SIG-M5 treated with dmso at 0.1 percent for 504 hours (cell line): ENCODE results near the gene REP15.
A peak's percentile ranks its signal among the peaks of the same experiment; 100 is the strongest.
"Not testable (repeated sequence)": the region's sequence is repeated elsewhere in the genome, so short reads cannot be mapped to it uniquely, and the experiment has no call there.

Source experiments
- DNase-seq: peaks from one replicate; lab custom pipeline; 2025; ENCODE audit not compliant: unreplicated experiment; lab: John Stamatoyannopoulos, UW

REP15 gene, protein sequence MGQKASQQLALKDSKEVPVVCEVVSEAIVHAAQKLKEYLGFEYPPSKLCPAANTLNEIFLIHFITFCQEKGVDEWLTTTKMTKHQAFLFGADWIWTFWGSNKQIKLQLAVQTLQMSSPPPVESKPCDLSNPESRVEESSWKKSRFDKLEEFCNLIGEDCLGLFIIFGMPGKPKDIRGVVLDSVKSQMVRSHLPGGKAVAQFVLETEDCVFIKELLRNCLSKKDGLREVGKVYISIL

DNA sequence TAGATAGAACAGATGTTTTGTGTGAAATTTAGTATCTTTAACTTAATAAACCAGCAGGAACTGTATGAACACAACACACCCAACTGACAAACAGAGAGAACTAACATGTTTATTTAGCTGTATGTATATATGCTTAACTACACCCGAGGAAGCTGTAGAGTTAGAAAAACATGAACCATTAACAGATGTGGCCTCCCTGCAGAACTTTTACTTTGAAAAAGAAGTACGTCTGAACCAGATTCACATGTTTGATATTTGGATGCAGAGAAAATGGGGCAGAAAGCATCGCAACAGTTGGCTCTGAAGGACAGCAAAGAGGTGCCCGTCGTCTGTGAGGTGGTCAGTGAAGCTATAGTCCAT is at the start of gene REP15:
REP15 (plus strand) TSS at position 155 of the 360 bp plus-strand sequence; CDS start at position 271, 116 bp downstream.
- no peak for DNase-seq

DNA sequence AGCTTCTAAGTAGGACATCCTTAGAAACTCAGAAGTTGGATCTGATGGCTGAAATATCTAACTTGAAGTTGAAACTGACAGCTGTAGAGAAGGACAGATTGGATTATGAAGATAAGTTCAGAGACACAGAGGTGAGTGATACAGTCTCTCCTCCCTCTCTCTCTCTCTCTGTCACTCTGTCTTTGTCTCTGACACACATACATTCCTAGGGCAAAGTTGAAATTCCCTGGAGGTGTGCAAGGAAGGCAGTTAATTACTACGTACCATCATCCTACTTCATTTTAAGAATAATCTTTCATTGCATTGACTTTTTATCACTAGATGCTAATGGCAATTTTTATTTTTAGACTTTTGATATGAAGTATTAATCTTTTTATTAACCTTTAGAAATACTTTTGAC is 46.2 kb upstream of the REP15 start:
- DNase-seq = no peak

DNA sequence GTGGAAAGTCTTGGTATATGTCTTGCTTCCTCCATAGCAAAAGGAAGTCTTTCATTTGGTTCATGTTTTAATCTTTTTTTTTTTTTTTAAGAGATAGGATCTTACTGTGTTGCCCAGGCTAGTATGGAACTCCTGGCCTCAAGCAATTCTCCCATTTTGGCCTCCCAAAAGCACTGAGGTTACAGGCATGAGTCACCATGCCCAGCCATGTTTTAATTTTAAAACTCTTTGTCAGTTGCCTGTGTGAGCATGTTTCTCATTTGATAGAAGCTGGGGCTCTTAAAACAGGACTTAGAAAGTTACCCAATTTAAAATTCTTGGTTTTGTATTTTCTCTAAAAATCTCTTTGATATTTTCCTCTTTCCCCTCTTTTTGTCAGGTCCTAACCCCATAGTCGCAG is 45.0 kb upstream of the REP15 start:
- DNase-seq = no peak

DNA sequence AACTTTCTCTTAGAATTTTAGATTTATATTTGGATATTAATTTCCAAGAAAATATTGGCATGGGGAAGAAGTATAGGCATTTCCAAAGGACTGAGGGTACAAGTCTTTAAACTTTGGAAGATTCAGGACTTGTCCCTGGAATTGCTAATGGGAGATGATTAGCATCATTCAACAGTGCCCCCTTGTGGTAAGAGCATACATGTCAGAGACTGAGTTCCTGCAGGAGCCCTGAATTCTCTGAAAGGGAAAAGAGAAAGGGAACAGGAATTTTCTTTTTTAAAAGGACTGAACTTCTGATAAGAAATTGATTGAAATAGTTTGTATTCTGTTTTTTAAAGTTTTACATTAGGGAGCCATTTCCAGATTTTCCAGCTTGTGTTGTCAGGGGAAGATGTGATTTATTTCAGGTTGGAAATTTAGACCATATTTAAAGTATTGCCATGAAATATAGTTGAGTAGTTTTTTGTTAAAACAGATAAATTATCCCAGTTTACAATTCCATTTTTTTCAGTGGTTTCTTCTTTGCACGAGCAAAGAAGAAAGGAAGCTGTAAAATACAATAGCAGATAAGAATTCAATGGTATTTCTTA is 44.0 kb upstream of the REP15 start:
- DNase-seq = peak; percentile 31

DNA sequence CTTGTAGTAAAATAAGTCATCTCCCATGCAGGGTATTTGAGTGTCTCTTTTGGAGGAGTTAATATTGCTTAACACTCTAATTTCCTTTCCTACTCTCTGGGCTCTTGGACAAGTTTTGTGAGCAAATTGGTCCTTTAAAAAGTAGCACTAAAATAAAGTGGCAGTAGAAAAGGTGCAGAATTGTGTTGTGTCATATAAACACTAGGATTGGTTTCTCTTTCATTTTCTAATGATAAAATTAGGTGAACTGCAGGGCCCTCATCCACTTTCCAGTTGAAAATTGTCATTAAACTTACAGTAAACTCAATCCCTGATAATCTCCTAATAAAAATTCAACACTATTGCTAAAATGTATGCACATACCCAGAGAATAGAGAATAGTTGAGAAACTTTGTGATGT is 42.6 kb upstream of the REP15 start:
- DNase-seq = no peak

DNA sequence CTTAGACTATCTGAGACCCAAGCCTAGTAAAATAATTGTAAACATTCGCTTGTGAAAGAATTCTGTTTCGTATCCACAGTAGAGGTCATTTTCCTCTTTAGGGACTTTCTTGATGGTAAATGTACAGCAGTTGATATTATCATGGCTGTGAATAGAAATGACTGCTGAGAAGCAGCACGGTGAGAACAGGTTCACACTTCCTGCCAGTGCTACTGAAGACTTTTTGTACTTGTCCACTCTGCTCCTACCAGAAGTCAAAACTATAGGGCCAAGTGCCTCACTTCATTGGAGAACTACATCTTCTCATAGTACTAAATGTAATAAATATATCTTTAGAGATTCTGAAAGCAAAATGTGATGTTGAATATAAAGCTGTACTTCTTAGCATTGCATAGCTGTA is 40.8 kb upstream of the REP15 start:
- DNase-seq = not testable (repeated sequence)

DNA sequence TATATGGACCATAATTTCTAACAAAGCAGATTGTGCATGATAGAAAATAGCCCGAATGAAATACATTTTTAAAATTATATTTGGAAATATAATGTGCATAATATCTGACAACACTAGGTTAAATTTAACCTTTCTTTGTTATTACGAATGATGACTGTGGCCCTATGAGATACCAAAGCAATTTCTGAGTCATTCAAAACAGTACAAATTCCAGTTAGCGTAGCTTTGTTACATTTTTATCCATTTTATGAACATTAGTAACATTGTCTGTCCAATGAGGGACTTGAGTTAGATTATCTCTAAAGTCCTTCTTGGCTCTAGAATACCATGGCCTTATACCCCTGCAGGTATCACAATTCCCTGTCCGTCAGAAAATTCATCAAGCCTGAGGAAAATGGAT is 39.0 kb upstream of the REP15 start:
- no peak for DNase-seq

DNA sequence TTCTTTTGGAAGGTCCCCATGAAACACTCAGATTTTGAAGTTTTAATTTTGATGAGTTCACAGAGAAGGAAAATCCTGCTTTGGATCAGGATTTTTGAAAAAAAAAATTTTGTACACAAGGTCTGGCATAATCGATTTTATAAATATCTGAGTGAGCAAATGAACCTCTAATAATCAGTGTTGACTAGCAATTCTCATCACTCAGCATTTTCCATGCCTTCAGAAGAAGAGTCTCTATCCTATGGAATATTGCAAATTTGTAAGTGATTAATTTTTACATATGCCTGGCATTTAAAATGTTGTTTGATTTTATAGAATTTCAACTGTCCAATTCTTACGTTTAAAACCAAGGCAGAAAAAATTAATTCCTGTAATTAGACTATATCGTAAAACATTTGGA is 30.5 kb upstream of the REP15 start:
- DNase-seq = no peak

DNA sequence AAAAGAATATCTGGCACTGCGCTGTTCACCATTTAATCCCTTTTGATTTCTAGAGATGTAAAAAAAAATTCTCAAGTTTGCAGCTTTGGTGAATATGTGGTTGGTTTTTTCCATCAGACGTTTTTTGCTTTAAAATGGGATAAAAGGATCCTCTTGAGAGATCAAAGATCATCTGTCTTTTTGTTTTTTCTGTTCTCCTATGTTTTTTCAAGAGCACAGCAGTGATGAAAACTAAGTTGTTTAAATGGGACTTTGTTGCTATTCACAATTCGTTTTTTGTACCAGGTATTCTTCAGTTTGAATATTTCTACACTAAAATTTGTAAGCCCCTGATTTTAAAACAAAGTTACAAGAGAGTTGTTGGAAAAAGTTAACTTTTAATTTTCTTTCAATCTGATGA is 29.7 kb upstream of the REP15 start:
- DNase-seq = no peak

DNA sequence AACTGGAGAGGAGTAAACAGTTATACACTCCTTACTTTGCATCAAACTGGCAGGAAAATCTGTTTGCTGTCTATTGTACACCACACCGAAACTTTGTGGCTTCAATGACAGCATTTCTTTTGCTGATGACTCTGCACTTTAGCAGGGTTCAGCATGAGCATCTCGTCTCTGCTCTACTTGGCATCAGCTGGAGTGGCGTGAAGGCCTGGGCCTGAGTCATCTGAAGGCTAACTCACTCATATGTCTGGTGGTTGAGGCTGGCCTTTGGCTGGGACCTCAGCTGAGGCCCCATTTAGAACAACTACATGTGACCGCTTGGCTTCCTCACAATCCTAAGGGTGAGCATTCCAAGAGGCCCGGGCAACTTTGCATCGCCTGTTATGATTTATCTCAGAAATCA is 28.7 kb upstream of the REP15 start:
- DNase-seq = no peak

DNA sequence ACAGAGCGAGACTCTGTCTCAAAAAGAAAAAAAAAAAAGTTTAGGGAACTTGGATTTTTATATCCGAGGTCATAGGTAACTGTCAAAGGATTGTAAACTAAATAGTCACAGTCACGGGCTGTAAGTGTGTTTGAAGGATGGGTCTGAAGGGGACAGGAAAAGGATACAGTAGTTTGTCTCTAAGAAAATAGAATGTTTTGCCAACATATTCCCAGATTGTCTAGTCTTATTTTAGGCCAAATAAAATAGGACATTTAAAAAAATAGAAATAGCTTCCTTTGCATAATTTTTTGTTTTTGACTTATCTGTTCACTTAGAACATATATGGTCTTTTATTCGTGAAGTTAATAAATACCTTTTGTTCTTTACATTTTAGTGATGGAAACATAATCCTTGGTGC is 24.2 kb upstream of the REP15 start:
- DNase-seq = no peak

DNA sequence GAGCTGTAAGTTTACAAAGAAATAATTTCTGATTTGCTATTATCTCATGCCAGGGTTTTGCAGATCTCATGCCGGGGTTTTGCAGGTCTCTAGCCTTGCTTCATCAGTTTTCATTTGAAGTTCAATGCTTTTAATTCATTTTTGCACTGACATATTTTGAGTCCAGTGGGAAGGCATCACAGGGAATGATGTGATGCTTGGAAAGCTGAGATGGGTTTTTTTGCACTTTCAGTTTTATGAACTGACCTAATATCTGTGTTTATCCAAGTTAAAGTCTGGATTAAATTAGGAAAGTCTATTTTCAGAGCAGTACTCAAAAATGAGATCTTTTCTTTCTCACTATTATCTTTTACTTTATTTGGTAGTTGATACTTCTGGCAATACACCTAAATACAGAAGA is 23.6 kb upstream of the REP15 start:
- DNase-seq = no peak

DNA sequence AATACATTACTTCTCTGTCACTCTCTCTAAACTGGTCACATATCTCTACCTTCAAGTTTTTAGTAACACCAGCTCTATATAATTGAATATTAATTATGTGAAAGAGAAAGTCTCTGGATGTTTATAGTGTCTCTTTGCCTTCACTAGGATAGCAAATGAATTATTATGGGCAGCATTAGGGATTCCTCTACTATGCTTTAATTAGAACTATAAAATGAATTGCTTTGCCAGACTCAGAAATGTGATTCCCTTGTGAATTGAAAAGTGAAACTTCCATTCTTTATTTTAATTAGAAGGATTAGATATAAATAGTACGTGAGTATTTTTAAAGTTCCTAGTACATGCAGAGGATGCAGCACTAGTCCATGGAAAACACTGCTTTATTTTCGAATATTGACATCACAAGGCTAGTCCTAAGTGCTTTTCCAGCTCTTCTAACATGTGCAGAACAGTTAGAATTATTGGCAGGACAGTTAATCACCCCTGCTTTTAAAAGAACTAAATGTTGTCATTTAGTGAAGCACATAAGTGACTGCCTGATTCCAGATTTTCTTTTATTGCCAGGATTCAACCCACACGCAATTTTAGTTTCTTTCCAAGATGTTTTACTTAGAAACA is 23.0 kb upstream of the REP15 start:
- no peak for DNase-seq

DNA sequence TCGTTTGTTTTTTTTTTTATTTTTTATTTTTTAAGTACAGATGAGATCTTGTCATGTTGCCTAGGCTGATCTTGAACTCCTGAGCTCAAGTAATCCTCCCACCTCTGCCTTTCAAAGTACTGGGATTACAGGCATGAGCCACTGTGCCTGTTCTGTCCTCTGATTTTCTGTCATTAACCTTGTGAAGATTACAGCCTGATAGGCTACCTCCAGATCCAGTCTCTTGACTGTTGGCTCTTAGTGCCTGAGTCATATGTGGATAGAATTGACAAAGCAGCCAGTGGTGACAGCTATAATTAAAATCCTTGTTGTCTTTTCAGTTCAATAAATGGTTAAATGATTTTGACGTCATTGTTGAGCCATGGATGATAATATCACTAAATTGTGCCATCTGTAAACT is 21.3 kb upstream of the REP15 start:
- DNase-seq = no peak

DNA sequence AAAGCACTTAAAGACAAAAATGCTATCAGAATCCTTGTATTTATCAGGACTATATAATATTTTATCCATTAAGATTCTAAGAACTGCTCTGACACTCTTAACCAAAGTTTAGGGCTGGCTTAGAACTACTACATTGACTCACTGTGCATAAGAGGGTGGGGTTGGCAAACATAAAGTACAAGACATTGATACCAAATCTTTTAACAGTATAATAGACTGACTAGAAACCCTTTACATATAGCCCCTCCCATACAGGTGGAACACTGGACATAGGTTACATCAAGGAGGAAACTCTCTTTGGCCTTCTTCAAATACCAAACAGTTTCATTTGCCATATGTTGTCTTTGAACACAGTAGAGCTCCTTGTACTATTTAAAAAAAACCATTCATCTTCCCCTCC is 15.6 kb upstream of the REP15 start:
- DNase-seq = no peak

DNA sequence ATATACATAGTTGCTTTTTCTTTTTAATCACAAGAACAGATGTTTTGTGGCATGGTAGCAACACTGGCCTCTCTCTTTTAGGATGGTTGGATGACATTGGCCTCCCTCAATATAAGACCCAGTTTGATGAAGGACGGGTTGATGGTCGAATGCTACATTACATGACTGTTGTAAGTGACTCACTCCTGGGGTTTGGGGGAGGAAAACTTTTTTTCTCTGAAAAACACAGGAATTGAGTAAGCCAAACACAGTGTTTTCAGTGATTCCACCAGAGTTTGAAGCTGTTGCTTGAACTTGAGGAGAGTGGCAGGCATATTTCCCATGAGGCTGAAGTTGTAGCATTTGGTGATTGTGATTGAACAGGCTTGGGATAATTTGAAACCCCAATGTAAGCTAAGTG is 13.7 kb upstream of the REP15 start:
- DNase-seq = no peak

DNA sequence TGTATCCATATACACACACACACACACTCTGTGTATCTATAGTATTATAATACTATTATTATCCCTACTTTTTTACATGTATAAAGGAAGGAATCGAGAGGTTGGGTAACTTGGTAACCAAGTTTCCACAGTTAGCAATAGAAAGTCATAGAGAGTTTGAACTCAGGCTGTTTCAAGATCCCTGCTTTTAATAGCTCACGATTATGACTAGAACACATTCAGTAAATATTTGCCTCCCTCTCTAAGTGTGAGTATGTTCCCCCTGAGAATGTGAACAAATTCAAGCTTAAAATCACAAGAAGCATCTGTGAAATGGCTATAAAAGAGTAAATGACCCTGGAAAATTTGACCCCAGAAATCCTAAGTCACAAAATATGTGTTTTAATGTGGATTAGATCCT is 11.0 kb upstream of the REP15 start:
- no peak for DNase-seq

DNA sequence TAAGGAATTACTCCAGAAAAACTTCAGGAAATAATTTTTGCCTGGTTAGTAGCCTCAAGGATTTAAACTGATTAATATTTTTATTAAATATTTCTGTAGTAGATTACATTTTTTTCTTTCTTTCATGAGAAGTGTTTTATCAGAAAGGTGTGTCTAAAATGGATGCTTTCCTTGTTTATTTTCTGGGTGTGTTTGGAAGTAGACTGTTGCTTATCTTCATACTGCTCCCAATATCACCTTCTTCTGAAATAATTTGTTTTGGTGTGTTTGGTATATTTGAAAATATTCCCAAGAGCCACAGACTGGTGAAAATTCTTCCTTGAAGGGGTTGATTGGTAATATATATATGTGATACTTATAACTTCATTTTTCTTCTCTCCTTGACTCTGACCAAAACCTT is 10.1 kb upstream of the REP15 start:
- DNase-seq = no peak

DNA sequence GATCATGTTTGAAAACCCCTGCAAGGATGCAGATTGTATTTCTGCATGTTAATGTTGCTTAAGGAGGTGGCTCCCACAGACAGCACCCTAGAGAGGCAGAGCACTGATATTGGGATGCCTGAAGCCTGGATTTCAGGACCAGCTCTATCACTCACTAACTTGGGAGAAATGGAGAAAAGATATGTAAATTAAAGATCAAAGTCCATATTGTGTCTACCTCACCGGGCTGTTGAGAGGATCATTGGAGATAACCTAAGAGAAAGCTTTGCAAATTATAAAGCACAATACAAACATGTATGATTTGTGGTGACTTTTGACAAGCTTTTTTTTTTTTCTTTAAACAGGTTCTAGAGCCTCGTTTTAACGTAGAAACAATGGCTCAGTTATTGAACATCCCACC is 7.6 kb upstream of the REP15 start:
- no peak for DNase-seq

DNA sequence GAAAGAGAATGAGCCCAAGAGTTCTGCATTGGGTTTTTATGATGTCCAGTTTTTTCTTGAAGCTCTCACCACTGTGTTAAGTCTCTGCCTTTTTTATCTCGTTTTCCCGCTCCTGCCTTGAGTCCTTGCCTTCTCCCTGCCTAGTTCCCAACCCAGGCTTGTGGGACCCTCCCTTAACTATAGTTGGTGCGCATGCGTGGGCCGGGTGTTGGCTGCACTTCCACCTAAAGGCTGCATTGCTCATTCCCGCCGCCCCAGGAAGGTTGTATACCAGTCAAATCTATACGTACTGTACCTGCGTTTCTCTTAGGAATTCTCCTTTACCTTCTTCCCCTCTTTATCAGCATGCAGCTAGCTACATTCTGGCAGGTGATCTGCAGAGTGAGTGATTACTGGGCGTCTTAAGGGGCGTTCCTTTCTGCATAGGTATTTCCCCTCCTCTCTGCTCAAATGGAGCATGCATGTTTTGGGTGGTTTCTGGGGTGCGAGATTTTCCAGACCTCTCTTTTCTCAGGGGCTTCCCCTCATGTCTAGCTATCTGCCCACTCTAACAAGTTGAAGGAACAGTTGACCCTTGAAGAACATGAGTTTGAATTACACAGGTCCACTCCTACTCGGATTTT is 6.6 kb upstream of the REP15 start:
- no peak for DNase-seq

DNA sequence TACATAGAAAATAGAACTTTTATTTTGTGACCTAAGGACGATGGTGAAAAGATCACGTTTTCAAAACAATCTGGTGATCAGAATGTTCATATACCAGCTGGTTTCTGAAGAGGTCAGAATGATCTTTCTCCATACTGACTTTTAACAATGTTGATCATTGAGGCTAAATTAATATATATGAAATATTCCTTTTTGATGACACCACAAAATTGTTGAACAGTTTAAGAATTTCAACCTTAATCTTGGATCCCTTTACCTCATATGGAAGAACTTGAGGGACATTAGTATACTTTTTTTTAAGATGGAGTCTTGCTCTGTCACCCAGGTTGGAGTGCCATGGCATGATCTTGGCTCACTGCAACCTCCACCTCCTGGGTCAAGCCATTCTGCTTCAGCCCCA is 2.8 kb upstream of the REP15 start:
- no peak for DNase-seq

DNA sequence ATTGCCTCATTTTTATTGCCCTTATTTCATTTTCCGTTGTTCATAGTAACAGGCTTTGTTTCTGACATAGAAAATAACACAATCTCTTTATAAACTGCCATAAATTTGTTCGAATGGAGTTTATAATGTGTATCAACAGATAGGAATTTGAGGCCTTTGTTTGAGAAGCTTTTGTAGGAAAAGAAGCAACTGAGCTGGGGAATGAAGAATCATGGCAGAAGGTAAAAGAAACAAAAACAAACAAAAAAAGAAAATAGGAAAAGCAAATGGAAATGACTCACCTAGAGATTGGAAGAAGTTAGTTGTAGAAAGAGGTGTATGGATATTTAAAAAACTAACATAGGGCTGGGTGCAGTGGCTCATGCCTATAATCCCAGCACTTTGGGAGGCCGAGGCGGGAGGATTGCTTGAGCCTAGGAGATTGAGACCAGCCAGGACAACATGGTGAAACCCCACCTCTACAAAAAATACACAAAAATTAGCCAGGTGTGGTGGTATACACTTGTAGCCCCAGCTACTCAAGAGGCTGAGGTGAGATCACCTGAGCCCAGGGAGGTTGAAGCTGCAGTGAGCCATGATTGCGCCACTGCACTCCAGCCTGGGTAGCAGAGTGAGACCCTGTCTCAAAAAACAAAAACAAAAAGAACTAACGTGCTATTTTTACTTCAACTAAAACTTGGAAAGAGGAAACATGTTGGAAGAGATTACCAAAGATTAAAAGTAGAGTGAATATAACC is 523 bp upstream of the REP15 start:
- no peak for DNase-seq
